ENCODE results near the gene IL24.

DNA sequence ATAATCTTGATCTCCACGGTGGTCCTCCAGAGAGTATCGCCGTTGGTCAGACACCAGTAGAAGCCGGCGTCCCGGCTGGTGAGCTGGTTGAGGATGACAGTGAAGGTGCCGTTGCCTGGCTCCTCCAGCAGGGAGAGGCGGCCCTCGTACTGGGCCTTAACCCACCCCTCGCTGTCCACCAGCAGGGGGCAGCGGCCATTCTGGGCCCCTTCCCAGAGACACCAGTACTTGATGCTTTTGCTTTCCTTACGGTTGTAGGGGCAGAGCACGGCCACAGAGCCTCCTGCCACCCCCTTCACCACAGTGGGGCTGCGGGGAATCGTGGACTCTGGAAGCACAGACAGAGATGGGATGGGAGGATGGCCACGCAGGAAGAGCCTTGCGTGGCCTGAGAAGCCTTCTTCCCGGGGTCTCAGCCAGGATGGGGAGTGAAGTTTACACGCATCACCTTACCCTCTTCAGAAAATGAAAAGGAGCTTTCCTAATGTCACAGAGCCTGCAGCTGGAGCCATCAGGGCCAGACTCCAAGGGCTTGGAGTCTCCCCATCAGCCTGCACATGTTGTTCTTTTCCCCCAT, 38.3 kb downstream of the IL24 start:
- TF ChIP-seq CTCF (IDR thresholded peaks at IDR 0.05) (peak; percentile 39 to 81 (median 64)), POLR2AphosphoS5 (IDR thresholded peaks at IDR 0.05) (no peak)

Data from upper lobe of left lung (tissue), 4 donors.